AG09309 (cell line): ENCODE measurements around the gene MYO7B.
"Not testable (repeated sequence)": the region's sequence is repeated elsewhere in the genome, so short reads cannot be mapped to it uniquely, and the experiment has no call there.

ENCODE experiments used
- DNase-seq: peaks from one replicate; pipeline ENCODE4 v3.0.0-alpha.2; 2010; ENCODE audit warnings: low read depth
- H3K4me3 ChIP-seq: 2 replicates; pipeline ENCODE4 v1.5.1; 2011; ENCODE audit warnings: mild to moderate bottlenecking, low read depth, low read length, moderate library complexity; ENCODE audit not compliant: control insufficient read depth
- TF ChIP-seq, protein P1 (sequence below): IDR thresholded peaks from 2 replicates; pipeline ENCODE4 v1.5.1; 2011; ENCODE audit warnings: mild to moderate bottlenecking, low read depth, low read length, inconsistent platforms; ENCODE audit not compliant: insufficient read depth, control insufficient read depth; ENCODE audit errors: missing control alignments

Gene MYO7B

DNA sequence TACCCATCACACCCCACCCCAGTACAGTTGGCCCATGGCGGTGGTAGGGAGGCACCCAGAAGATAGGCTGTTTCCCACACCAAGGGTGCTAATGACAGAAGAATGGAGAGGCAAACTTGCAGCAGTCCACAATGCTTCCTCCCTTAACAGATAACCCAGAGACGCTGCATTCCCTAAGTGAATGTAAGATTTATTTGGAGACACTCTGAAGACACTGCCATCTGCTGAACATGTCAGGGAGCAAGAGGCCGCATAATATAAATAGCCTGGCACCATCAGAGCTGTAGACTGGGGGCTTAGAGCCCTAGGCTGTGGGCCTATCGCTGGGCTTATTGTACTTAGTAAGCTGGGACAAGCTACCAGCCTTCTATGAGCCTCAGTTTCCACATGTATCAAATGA is 7.0 kb upstream of the MYO7B start:
- no peak overlapping the region for H3K4me3 ChIP-seq
- TF ChIP-seq, protein P1, sequence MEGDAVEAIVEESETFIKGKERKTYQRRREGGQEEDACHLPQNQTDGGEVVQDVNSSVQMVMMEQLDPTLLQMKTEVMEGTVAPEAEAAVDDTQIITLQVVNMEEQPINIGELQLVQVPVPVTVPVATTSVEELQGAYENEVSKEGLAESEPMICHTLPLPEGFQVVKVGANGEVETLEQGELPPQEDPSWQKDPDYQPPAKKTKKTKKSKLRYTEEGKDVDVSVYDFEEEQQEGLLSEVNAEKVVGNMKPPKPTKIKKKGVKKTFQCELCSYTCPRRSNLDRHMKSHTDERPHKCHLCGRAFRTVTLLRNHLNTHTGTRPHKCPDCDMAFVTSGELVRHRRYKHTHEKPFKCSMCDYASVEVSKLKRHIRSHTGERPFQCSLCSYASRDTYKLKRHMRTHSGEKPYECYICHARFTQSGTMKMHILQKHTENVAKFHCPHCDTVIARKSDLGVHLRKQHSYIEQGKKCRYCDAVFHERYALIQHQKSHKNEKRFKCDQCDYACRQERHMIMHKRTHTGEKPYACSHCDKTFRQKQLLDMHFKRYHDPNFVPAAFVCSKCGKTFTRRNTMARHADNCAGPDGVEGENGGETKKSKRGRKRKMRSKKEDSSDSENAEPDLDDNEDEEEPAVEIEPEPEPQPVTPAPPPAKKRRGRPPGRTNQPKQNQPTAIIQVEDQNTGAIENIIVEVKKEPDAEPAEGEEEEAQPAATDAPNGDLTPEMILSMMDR: no peak
- DNase-seq: no peak

DNA sequence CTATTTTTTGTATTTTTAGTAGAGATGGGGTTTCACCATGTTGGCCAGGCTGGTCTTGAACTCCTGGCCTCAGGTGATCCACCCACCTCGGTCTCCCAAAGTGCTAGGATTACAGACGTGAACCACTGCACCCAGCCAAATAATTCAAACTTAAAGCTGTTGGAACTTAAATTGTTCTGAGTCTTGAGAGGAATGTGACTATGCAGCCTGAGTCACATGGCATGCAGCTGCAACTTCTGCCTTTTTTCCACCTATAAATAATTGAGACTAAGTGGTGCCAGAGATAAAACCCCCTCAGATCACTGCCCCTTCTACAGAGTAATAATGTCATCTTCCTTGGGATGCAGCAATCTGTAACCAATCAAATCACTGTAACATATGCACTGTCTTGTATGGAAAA is 6.1 kb upstream of the MYO7B start:
- not testable (repeated sequence) for DNase-seq, H3K4me3 ChIP-seq

DNA sequence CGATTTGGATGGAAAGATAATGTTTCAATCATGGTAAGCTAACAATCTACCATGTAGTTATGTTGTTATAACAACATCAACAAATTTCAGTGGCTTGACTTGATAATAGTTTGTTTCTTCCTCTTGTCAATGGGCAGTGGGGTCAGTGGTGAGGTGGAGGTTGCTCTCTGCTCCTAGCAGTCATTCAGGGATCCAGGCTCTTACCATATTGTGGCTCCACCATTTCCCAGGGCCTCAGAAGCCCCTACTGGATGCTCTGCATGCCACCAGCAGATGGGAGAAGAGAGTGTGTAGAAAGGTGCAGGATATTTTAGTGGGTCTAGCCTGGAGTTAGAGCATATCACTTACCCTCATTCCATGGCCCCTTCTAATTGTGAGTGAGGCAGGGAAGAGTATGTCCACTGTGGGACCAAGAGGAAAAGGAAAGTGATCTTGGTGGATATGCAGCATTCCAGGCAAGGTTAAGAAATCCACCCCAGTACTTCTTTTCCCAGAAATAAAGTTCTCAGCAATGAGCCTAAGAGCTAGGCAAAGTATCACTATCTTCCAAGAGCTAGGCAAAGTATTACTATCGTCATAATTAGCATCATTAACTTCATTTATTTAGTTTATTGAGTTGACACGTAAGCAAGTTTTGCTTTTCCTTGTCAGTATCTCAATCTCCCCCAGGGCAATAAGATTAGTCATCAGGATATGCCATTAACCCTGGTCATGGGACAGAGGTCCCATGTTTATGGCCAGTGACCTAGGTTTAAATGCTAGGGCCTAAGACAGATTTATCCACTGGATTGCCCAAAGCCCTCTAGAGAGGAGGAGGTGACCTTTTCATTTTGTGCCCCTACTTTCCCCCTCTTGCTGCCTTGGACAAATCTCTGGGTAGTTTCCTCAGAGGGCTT is 5.0 kb upstream of the MYO7B start:
- H3K4me3 ChIP-seq: no peak overlapping the region
- TF ChIP-seq, protein P1: no peak
- no peak for DNase-seq

DNA sequence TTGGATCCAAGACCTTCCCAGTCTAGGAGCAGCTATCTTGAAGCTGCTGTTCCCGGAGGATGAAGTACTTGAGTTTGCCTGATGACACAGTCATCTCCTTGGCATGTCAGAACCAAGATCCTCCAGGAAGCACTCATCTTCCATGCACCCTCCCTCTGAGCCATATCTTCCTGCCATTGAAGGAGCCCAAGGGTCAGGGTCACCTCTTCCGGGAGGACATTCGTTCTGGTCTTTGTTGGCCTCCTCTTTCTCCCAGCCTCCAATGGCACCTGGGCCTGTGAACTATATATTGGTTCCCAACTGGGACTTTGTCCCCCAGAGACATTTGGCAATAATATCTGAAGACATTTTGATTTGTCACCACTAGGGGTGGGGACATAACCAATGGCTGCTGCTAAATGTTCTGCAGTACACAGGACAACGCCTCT is 4.2 kb upstream of the MYO7B start:
- no peak for DNase-seq
- TF ChIP-seq, protein P1: no peak
- no peak overlapping the region for H3K4me3 ChIP-seq

DNA sequence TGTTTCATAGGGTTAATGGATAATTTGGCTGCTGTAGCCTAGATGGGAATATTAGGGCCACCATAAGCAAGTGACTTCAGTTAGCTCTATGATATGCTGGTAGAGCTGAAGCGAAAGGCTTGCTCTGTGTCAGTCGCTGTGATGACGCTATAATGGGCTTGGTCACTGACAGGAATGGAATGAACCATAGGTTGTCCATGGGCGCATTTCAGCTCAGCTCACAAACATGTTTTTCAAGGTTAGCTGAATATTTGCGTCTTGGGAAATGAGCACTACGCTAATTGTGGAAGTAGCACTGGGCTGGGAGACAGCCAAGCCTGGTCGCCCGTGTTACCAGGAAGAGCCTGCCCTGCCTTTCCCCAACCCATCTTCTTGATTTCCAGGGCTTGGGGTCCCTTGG is 3.2 kb upstream of the MYO7B start:
- no peak overlapping the region for H3K4me3 ChIP-seq
- TF ChIP-seq, protein P1: no peak
- DNase-seq: no peak

DNA sequence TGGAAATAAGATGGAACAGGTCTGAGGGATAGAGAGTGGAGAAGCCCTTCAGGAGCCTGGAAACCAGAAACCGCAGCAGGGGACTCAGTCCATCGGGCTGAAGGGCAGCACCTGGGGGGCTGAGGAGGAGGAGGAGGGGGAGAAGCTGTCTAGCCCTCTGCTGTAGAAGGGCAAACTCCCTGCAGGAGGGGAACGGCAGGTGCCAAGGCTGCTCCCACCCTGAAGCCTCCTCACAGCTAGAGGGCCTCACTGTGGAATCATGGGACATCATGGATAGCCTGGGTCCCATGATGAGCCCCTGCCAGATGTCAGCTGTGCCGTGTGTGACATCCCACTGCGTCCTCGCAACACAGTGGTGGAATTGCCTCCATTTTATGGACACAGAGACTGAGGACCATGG is 435 bp downstream of the MYO7B start:
- H3K4me3 ChIP-seq: no peak overlapping the region
- TF ChIP-seq, protein P1: no peak
- DNase-seq: no peak

DNA sequence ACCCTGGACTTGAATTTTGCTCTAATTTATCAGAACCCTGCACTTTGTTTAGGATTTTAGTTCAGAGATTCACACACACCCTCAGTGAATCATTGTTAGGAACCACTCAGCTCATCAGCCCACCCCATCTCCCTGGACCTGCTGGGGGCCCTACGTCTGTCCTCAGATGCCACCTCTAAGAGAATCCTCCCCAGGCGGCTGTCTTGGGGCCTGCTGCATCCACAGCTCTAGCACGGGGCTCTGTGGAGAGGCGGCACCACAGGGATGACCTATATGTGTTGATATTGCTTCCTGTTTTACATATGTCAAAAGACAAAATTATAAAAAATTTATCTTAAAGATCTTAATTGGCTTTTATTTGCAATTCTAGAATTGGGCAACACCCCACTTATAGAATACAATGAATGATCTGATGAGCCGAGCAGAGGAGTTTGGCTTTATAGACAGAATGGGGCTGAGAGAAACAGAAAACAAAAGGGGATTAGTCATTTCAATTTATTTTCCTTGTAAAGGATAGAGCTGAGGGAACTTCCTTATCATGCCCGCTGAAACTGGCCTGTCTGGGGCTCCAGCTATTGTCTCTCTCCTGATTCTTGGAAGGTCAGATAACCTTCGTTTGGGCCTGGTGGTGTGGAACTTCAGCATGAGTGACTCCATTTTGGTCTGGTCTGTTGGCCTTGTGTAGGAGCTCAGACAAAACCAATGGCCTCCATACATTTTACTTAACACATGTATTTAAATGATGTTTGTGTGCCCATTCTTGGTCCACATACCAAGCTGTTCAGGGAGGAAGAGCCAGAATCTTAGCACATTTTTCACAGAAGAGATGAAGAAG is 1.4 kb downstream of the MYO7B start:
- no peak overlapping the region for H3K4me3 ChIP-seq
- TF ChIP-seq, protein P1: no peak
- no peak for DNase-seq
